Adrenal gland (tissue), 5 donors: ENCODE results near the gene SPTB.

Experiments
- POLR2A ChIP-seq, 2 donors: fragments of 450-650 bp; IDR thresholded peaks; one replicate each; pipeline ENCODE4 v1.6.1; 2017; ENCODE audit warnings: antibody characterized with exemption in 2 of 2, mild to moderate bottlenecking in 2 of 2, moderate library complexity in 1 of 2
- TF ChIP-seq, protein P1 (sequence below), 6 experiments: fragments of 450-650 bp in 4 of 6; fragments of 200-600 bp in 2 of 6; sonication (generic) in 1 of 6; IDR thresholded peaks; 1 replicate in 5 of 6; 2 replicates in 1 of 6; pipeline versions ENCODE4 v1.5.1 to v1.8.0; 2016 to 2021; ENCODE audit warnings: antibody characterized with exemption in 6 of 6, mild to moderate bottlenecking in 2 of 6, moderate library complexity in 1 of 6
- donor health status: DM: no; HTN: no; CAD: no.

DNA sequence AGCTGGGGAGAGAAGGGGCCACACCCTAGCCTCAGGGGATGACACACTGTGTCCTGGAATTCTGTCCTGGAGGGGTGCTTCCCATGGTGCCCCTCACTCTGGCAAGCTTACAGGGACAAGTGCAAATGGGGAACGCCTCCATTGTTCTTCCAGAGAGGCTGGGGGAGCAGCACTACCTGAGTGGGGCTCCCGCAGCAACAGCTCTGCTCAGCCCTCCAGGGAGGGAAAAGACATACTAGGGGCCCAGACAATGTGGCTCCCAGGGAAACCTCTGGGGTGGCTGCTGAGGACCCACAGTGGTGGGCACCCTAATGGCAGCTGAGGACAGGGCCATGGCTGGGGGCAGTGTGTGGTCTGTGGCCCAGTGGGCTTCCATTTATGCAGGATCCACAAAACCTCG, 106.1 kb downstream of the SPTB start:
- TF ChIP-seq, protein P1, sequence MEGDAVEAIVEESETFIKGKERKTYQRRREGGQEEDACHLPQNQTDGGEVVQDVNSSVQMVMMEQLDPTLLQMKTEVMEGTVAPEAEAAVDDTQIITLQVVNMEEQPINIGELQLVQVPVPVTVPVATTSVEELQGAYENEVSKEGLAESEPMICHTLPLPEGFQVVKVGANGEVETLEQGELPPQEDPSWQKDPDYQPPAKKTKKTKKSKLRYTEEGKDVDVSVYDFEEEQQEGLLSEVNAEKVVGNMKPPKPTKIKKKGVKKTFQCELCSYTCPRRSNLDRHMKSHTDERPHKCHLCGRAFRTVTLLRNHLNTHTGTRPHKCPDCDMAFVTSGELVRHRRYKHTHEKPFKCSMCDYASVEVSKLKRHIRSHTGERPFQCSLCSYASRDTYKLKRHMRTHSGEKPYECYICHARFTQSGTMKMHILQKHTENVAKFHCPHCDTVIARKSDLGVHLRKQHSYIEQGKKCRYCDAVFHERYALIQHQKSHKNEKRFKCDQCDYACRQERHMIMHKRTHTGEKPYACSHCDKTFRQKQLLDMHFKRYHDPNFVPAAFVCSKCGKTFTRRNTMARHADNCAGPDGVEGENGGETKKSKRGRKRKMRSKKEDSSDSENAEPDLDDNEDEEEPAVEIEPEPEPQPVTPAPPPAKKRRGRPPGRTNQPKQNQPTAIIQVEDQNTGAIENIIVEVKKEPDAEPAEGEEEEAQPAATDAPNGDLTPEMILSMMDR (IDR thresholded peaks at IDR 0.05): no peak
- no peak for TF ChIP-seq POLR2A (IDR thresholded peaks at IDR 0.05)
